Measurements from ENCODE around the gene CFAP74.
"Not testable (repeated sequence)": the region's sequence is repeated elsewhere in the genome, so short reads cannot be mapped to it uniquely, and the experiment has no call there.

CFAP74 gene

GRCh38 chr1:1978690-1979481 is 24.7 kb downstream of the CFAP74 start:
- not testable (repeated sequence) for H3K27ac ChIP-seq (ENCODE audit: low read length); H3K36me3 ChIP-seq (ENCODE audit: insufficient read depth, low read depth, low read length); H3K27me3 ChIP-seq (ENCODE audit: insufficient read depth, low read length); H3K9ac ChIP-seq (ENCODE audit: low read depth, low read length); H3K9me3 ChIP-seq (ENCODE audit: insufficient read depth, low read depth, low read length); H3K4me3 ChIP-seq (ENCODE audit: low read length); H3K4me1 ChIP-seq (ENCODE audit: insufficient read depth, low read length)

- no peaks in the 10 kb centered on the region for H3K27me3 ChIP-seq (ENCODE audit: insufficient read depth, low read length)
- H3K9ac ChIP-seq (ENCODE audit: low read depth, low read length) = no peak overlapping the region
- no peaks in the 10 kb centered on the region for H3K9me3 ChIP-seq (ENCODE audit: insufficient read depth, low read depth, low read length)
- no peaks in the 10 kb centered on the region for H3K4me1 ChIP-seq (ENCODE audit: insufficient read depth, low read length)
- no peak overlapping the region for H3K4me3 ChIP-seq (ENCODE audit: low read length)
- H3K36me3 ChIP-seq (ENCODE audit: insufficient read depth, low read depth, low read length) = no peaks in the 10 kb centered on the region
- H3K27ac ChIP-seq (ENCODE audit: low read length) = no peak overlapping the region
Measured at GRCh38 chr1:1978108-1978507, 25.5 kb downstream of the CFAP74 start.

GRCh38 chr1:1976031-1976430 is 27.6 kb downstream of the CFAP74 start:
- no peak overlapping the region for H3K9ac ChIP-seq (ENCODE audit: low read depth, low read length)
- H3K4me3 ChIP-seq (ENCODE audit: low read length) = no peak overlapping the region
- no peaks in the 10 kb centered on the region for H3K9me3 ChIP-seq (ENCODE audit: insufficient read depth, low read depth, low read length)
- H3K36me3 ChIP-seq (ENCODE audit: insufficient read depth, low read depth, low read length) = no peaks in the 10 kb centered on the region
- H3K27ac ChIP-seq (ENCODE audit: low read length) = no peak overlapping the region
- no peaks in the 10 kb centered on the region for H3K27me3 ChIP-seq (ENCODE audit: insufficient read depth, low read length)
- H3K4me1 ChIP-seq (ENCODE audit: insufficient read depth, low read length) = no peaks in the 10 kb centered on the region

- Histone ChIP-seq H3K27ac (ENCODE audit: low read length) (no peak overlapping the region), H3K4me1 (ENCODE audit: insufficient read depth, low read length) (no peaks in the 10 kb centered on the region), H3K27me3 (ENCODE audit: insufficient read depth, low read length) (no peaks in the 10 kb centered on the region)
Measured at GRCh38 chr1:1975535-1975934, 28.1 kb downstream of the CFAP74 start.

GRCh38 chr1:1974834-1975233 is 28.8 kb downstream of the CFAP74 start:
- no peaks in the 10 kb centered on the region for H3K4me1 ChIP-seq (ENCODE audit: insufficient read depth, low read length)
- no peaks in the 10 kb centered on the region for H3K36me3 ChIP-seq (ENCODE audit: insufficient read depth, low read depth, low read length)
- no peak overlapping the region for H3K9ac ChIP-seq (ENCODE audit: low read depth, low read length)
- no peaks in the 10 kb centered on the region for H3K27me3 ChIP-seq (ENCODE audit: insufficient read depth, low read length)
- H3K9me3 ChIP-seq (ENCODE audit: insufficient read depth, low read depth, low read length) = no peaks in the 10 kb centered on the region
- H3K4me3 ChIP-seq (ENCODE audit: low read length) = no peak overlapping the region
- H3K27ac ChIP-seq (ENCODE audit: low read length) = no peak overlapping the region

More at GRCh38 chr1:1975535-1975934, 28.1 kb downstream of the CFAP74 start:
- Histone ChIP-seq H3K9me3 (ENCODE audit: insufficient read depth, low read depth, low read length) (no peaks in the 10 kb centered on the region), H3K4me3 (ENCODE audit: low read length) (no peak overlapping the region), H3K9ac (ENCODE audit: low read depth, low read length) (no peak overlapping the region), H3K36me3 (ENCODE audit: insufficient read depth, low read depth, low read length) (no peaks in the 10 kb centered on the region)

DNA sequence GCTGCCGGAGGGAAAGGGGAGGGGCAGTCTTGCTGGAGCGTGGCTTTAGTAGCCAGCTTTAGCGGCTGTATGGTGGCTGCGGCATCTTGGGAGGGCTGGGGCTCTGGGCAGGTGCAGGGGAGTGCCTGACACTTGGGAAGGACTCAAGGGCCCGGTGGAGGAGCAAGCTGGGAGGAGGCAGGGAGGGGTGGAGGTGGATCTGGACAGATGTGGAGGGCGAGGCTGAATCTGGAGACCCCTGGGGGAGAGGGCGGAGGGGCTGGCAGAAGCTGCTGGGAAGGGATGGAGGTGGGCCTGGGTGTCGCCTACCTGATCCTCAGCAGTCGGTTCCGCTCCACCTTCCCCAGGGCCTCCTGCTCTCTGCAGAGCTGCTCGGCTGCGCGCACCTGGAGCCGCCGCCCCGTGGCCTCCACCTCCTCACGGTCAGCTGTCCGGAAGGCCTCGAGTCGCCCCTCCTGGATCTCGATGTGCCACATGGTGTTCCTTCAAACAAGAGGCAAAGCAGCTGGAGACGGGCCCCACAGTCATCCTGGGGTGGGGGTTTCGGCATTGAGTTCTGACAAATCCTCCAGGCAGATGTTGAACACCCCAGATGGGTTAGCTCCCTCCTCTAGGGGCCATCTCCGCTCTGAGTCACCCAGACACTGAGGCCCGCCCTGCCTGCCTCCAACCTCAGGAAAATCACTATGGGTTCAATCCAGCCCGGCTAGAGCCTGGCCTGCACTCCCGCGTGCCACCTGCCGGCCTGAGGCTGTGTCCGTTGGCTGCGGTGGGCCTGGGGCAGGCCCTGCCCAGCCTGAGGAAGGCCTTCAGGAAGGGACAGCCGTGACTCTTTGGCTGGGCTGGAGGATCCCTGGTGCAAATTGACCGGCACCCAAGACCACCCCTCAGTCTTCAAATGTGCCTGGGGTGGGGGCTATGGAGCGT is 29.6 kb downstream of the CFAP74 start:
- H3K27me3 ChIP-seq (ENCODE audit: insufficient read depth, low read length) = no peaks in the 10 kb centered on the region
- no peaks in the 10 kb centered on the region for H3K4me1 ChIP-seq (ENCODE audit: insufficient read depth, low read length)
- no peak overlapping the region for H3K27ac ChIP-seq (ENCODE audit: low read length)
- H3K9ac ChIP-seq (ENCODE audit: low read depth, low read length) = no peak overlapping the region
- H3K4me3 ChIP-seq (ENCODE audit: low read length) = no peak overlapping the region
- no peaks in the 10 kb centered on the region for H3K36me3 ChIP-seq (ENCODE audit: insufficient read depth, low read depth, low read length)
- no peaks in the 10 kb centered on the region for H3K9me3 ChIP-seq (ENCODE audit: insufficient read depth, low read depth, low read length)

DNA sequence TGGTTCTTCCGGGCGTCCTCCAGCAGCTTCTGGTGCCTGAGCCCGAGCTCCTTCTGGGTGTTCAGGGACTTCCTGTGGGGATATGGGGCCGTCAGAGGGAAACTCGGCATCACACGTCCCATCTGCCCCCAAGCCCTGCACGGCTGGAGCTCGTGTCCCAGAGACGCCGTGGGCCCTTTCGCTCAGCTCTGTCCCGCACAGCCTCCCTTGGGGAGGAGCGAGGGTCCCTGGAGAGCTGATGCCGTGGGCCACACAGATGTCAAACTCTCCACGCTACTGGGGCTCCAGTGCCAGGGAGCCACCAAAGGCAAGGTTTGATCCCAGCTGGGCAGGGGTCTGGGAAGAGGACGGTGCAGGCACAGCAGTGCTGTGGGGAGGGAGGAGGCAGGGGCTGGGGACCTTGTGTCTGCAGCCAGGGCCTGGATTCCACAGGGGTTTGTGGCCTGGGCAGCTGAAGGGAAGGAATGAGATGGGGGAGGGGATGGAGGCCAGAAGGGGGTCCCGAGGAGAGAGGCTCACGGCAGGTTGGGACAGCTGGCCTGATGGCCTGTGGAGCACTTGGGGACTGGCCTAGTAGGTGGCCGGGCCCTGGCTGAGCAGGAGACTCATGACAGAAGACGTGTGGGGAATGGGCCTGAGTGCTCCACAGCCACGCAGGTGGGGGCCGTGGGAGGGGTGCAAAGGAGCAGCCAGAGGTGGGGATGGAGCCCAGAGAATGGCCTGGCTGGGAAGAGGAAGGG is 30.4 kb downstream of the CFAP74 start:
- no peak overlapping the region for H3K27ac ChIP-seq (ENCODE audit: low read length)
- no peak overlapping the region for H3K4me3 ChIP-seq (ENCODE audit: low read length)
- no peaks in the 10 kb centered on the region for H3K27me3 ChIP-seq (ENCODE audit: insufficient read depth, low read length)
- no peaks in the 10 kb centered on the region for H3K4me1 ChIP-seq (ENCODE audit: insufficient read depth, low read length)
- H3K9me3 ChIP-seq (ENCODE audit: insufficient read depth, low read depth, low read length) = no peaks in the 10 kb centered on the region
- no peak overlapping the region; the same call in 1 of the 2 replicates for H3K9ac ChIP-seq (ENCODE audit: low read depth, low read length)
- no peaks in the 10 kb centered on the region for H3K36me3 ChIP-seq (ENCODE audit: insufficient read depth, low read depth, low read length)

GRCh38 chr1:1971688-1972087 is 31.9 kb downstream of the CFAP74 start:
- Histone ChIP-seq H3K36me3 (ENCODE audit: insufficient read depth, low read depth, low read length) (no peaks in the 10 kb centered on the region), H3K27ac (ENCODE audit: low read length) (no peak overlapping the region), H3K9ac (ENCODE audit: low read depth, low read length) (no peak overlapping the region), H3K9me3 (ENCODE audit: insufficient read depth, low read depth, low read length) (no peaks in the 10 kb centered on the region), H3K4me1 (ENCODE audit: insufficient read depth, low read length) (no peaks in the 10 kb centered on the region), H3K27me3 (ENCODE audit: insufficient read depth, low read length) (no peaks in the 10 kb centered on the region), H3K4me3 (ENCODE audit: low read length) (no peak overlapping the region)

DNA sequence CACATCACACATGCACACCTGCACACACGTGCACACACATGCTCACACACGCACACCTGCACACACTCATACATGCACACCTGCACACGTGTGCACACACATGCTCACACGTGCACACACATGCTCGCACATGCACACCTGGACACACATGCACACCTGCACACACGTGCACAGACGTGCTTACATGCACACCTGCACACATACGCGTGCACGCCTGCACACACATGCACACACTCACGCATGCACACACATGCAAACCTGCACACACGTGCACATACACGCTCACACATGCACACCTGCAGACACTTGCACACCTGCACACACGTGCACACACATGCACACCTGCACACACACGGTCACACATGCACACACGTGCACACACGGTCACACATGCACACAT is 32.6 kb downstream of the CFAP74 start:
- Histone ChIP-seq H3K4me1 (ENCODE audit: insufficient read depth, low read length) (no peaks in the 10 kb centered on the region), H3K27me3 (ENCODE audit: insufficient read depth, low read length) (no peaks in the 10 kb centered on the region), H3K27ac (ENCODE audit: low read length) (no peak overlapping the region), H3K9me3 (ENCODE audit: insufficient read depth, low read depth, low read length) (no peaks in the 10 kb centered on the region), H3K9ac (ENCODE audit: low read depth, low read length) (no peak overlapping the region), H3K36me3 (ENCODE audit: insufficient read depth, low read depth, low read length) (no peaks in the 10 kb centered on the region), H3K4me3 (ENCODE audit: low read length) (no peak overlapping the region)

DNA sequence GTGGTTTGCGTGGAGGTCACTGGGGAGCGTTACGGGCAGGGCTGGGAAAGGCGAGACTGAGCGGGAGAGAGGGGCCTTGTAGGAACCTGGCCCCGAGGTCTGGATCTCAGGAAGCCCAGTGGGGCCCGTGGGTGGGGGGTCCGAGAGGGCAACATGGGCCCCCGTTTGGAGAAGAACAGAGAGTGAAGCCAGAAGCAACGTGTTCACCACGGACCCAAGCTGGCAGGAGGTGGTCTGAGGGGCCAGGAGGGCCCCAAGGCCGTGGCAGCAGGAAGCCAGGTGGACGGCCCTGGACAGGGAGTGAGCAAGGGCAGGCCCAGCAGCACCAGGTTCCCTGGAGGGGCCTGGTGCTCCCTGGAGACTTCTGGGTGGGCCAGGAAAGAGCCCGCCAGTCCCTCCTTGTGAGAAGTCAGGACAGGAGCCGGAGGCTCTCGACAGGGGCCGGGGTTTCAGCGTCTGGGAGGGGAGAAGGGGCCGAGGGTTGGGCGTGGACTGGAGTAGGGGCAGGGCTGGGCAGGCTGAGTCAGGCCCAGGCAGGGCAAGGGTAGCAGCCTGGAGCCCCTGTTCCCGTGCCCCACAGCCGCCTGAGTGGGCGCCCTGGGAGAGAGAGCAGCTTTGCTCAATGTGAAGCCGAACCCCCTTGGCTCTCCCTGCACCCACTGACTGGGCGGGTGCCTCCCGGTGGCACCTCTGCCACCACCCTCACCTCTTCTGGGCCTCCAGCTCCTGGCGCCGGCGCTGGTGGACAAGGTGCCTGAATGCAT is 33.5 kb downstream of the CFAP74 start:
- H3K9me3 ChIP-seq (ENCODE audit: insufficient read depth, low read depth, low read length) = no peaks in the 10 kb centered on the region
- H3K27ac ChIP-seq (ENCODE audit: low read length) = no peak overlapping the region
- no peaks in the 10 kb centered on the region for H3K36me3 ChIP-seq (ENCODE audit: insufficient read depth, low read depth, low read length)
- H3K4me3 ChIP-seq (ENCODE audit: low read length) = no peak overlapping the region
- H3K4me1 ChIP-seq (ENCODE audit: insufficient read depth, low read length) = no peaks in the 10 kb centered on the region
- H3K9ac ChIP-seq (ENCODE audit: low read depth, low read length) = no peak overlapping the region
- no peaks in the 10 kb centered on the region for H3K27me3 ChIP-seq (ENCODE audit: insufficient read depth, low read length)

- Histone ChIP-seq H3K27ac (ENCODE audit: low read length) (no peak overlapping the region), H3K9ac (ENCODE audit: low read depth, low read length) (no peak overlapping the region), H3K9me3 (ENCODE audit: insufficient read depth, low read depth, low read length) (no peaks in the 10 kb centered on the region), H3K4me1 (ENCODE audit: insufficient read depth, low read length) (no peaks in the 10 kb centered on the region), H3K36me3 (ENCODE audit: insufficient read depth, low read depth, low read length) (no peaks in the 10 kb centered on the region), H3K4me3 (ENCODE audit: low read length) (no peak overlapping the region), H3K27me3 (ENCODE audit: insufficient read depth, low read length) (no peaks in the 10 kb centered on the region)
Measured at GRCh38 chr1:1969505-1969900, 34.1 kb downstream of the CFAP74 start.
